H9 (cell line): ENCODE measurements around the gene CORIN. TPM values are rescaled to one million over a fixed set of nuclear protein-coding genes. Genes with fewer than 3 reads are reported as not detected.

Experiments used
- DNase-seq: peaks from one replicate; pipeline ENCODE4 v3.0.0-alpha.2; 2017
- H2AFZ ChIP-seq: one replicate; pipeline ENCODE4 v1.6.1; 2013; ENCODE audit warnings: mild to moderate bottlenecking, low read length, control low read depth, moderate library complexity
- H2AK5ac ChIP-seq: 2 replicates; pipeline ENCODE4 v1.6.1; 2013; ENCODE audit warnings: low read length, control low read depth, mixed read lengths; ENCODE audit not compliant: insufficient read length
- H2BK120ac ChIP-seq: one replicate; pipeline ENCODE4 v1.6.1; 2013; ENCODE audit warnings: low read depth, mild to moderate bottlenecking, low read length, control low read depth, inconsistent platforms; ENCODE audit not compliant: poor library complexity, severe bottlenecking
- H2BK12ac ChIP-seq: 2 replicates; pipeline ENCODE4 v1.6.1; 2013; ENCODE audit warnings: low read length, control low read depth, mixed read lengths, low read depth; ENCODE audit not compliant: insufficient read length
- H2BK15ac ChIP-seq: 2 replicates; pipeline ENCODE4 v1.6.1; 2013; ENCODE audit warnings: low read depth, low read length, control low read depth
- H2BK20ac ChIP-seq: one replicate; pipeline ENCODE4 v1.6.1; 2013; ENCODE audit warnings: low read depth, mild to moderate bottlenecking, low read length, control low read depth, inconsistent platforms; ENCODE audit not compliant: poor library complexity, severe bottlenecking
- H2BK5ac ChIP-seq: 2 replicates; pipeline ENCODE4 v1.6.1; 2013; ENCODE audit warnings: low read length, control low read depth, mixed read lengths; ENCODE audit not compliant: insufficient read length
- H3K14ac ChIP-seq: 2 replicates; pipeline ENCODE4 v1.6.1; 2013; ENCODE audit warnings: low read length, control low read depth; ENCODE audit not compliant: insufficient read depth
- H3K18ac ChIP-seq: 2 replicates; pipeline ENCODE4 v1.6.1; 2013; ENCODE audit warnings: low read depth, mild to moderate bottlenecking, mixed read lengths, low read length, control low read depth; ENCODE audit not compliant: insufficient read length
- H3K23ac ChIP-seq: 2 replicates; pipeline ENCODE4 v1.6.1; 2013; ENCODE audit warnings: low read length, control low read depth, mixed read lengths, low read depth; ENCODE audit not compliant: insufficient read length
- H3K23me2 ChIP-seq: 2 replicates; pipeline ENCODE4 v1.6.1; 2013; ENCODE audit warnings: low read depth, mild to moderate bottlenecking, mixed read lengths, low read length, control low read depth; ENCODE audit not compliant: insufficient read length, poor library complexity, severe bottlenecking
- H3K27ac ChIP-seq: 2 replicates; pipeline ENCODE4 v1.5.1; 2013; ENCODE audit warnings: low read length, control low read depth, mixed read lengths, low read depth; ENCODE audit not compliant: insufficient read length
- H3K27me3 ChIP-seq: 2 replicates; pipeline ENCODE4 v1.6.1; 2013; ENCODE audit warnings: low read length, control low read depth, inconsistent platforms; ENCODE audit not compliant: insufficient read depth
- H3K4ac ChIP-seq: 2 replicates; pipeline ENCODE4 v1.6.1; 2013; ENCODE audit warnings: low read depth, mild to moderate bottlenecking, control low read depth, inconsistent platforms, low read length, moderate library complexity
- H3K4me1 ChIP-seq: 2 replicates; pipeline ENCODE4 v1.6.1; 2013; ENCODE audit warnings: low read length, control low read depth, inconsistent platforms; ENCODE audit not compliant: insufficient read depth
- H3K4me2 ChIP-seq: 2 replicates; pipeline ENCODE4 v1.6.1; 2013; ENCODE audit warnings: low read length, control low read depth, mixed read lengths; ENCODE audit not compliant: insufficient read length, insufficient read depth
- H3K56ac ChIP-seq: 2 replicates; pipeline ENCODE4 v1.6.1; 2013; ENCODE audit warnings: low read depth, mild to moderate bottlenecking, mixed read lengths, low read length, control low read depth; ENCODE audit not compliant: insufficient read length
- H3K79me1 ChIP-seq: 2 replicates; pipeline ENCODE4 v1.6.1; 2013; ENCODE audit warnings: low read depth, mild to moderate bottlenecking, moderate library complexity, low read length, control low read depth, inconsistent platforms; ENCODE audit not compliant: insufficient read depth, poor library complexity, severe bottlenecking
- H3K79me2 ChIP-seq: 2 replicates; pipeline ENCODE4 v1.6.1; 2013; ENCODE audit warnings: low read length, control low read depth, inconsistent platforms; ENCODE audit not compliant: insufficient read depth
- H3K9ac ChIP-seq: 2 replicates; pipeline ENCODE4 v1.6.1; 2013; ENCODE audit warnings: low read length, control low read depth, mixed read lengths; ENCODE audit not compliant: insufficient read length; ENCODE audit errors: extremely low read depth
- H3K9me3 ChIP-seq: one replicate; pipeline ENCODE4 v1.6.1; 2013; ENCODE audit warnings: low read depth, low read length, inconsistent platforms; ENCODE audit not compliant: control insufficient read depth
- H3T11ph ChIP-seq: one replicate; pipeline ENCODE4 v1.6.1; 2013; ENCODE audit warnings: mild to moderate bottlenecking, low read length, control low read depth, inconsistent platforms
- H4K20me1 ChIP-seq: one replicate; pipeline ENCODE4 v1.6.1; 2013; ENCODE audit not compliant: control insufficient read depth, insufficient read length, insufficient read depth
- H4K5ac ChIP-seq: 2 replicates; pipeline ENCODE4 v1.6.1; 2013; ENCODE audit warnings: low read depth, mild to moderate bottlenecking, mixed read lengths, low read length, control low read depth; ENCODE audit not compliant: insufficient read length
- H4K8ac ChIP-seq: replicated peaks from 2 replicates; pipeline ENCODE4 v1.6.1; 2013; ENCODE audit warnings: low read length, control low read depth, mixed read lengths, low read depth; ENCODE audit not compliant: insufficient read length
- H4K91ac ChIP-seq: 2 replicates; pipeline ENCODE4 v1.6.1; 2013; ENCODE audit warnings: low read depth, mild to moderate bottlenecking, moderate library complexity, mixed read lengths, low read length, control low read depth; ENCODE audit not compliant: insufficient read length
- H3K27ac Mint-ChIP-seq, 3 experiments: 2 replicates in 2 of 3; 3 replicates in 1 of 3; pipeline ENCODE4 v1.8.0; 2020 to 2021; ENCODE audit warnings: mixed read lengths in 3 of 3, mild to moderate bottlenecking in 1 of 3, moderate library complexity in 1 of 3
- H3K27me3 Mint-ChIP-seq: 2 replicates; pipeline ENCODE4 v1.8.0; 2021; ENCODE audit warnings: low read depth, mild to moderate bottlenecking, moderate library complexity, mixed read lengths
- H3K36me3 Mint-ChIP-seq, 3 experiments: 2 replicates in 2 of 3; 3 replicates in 1 of 3; pipeline ENCODE4 v1.8.0; 2020 to 2021; ENCODE audit warnings: low read depth in 3 of 3, mixed read lengths in 3 of 3; ENCODE audit not compliant: insufficient read depth in 1 of 3
- H3K4me1 Mint-ChIP-seq, 2 experiments: 2 replicates each; pipeline ENCODE4 v1.8.0; 2020; ENCODE audit warnings: mixed read lengths in 2 of 2
- H3K4me3 Mint-ChIP-seq, 2 experiments: 2 replicates in 1 of 2; 3 replicates in 1 of 2; pipeline ENCODE4 v1.8.0; 2020 to 2021; ENCODE audit warnings: mild to moderate bottlenecking in 2 of 2, mixed read lengths in 2 of 2, moderate library complexity in 1 of 2
- H3K9me3 Mint-ChIP-seq, 2 experiments: 2 replicates in 1 of 2; 3 replicates in 1 of 2; pipeline ENCODE4 v1.8.0; 2020; ENCODE audit warnings: mild to moderate bottlenecking in 2 of 2, mixed read lengths in 2 of 2, moderate library complexity in 1 of 2
- CTCF ChIP-seq: fragments of 200-600 bp; sonication (generic); conservative IDR thresholded peaks from 3 replicates; pipeline ENCODE4 v1.8.0; 2021; ENCODE audit warnings: antibody characterized with exemption, mild to moderate bottlenecking
- WGBS: extraction: QIAGEN DNeasy Blood & Tissue Kit; methylation state at CpG from one replicate; pipeline ENCODE4 v1.1.7; 2013; ENCODE audit warnings: missing lambda C conversion rate, low lambda C conversion rate, mixed read lengths; ENCODE audit not compliant: insufficient read length; ENCODE audit errors: extremely low coverage; 5-methylcytosine and 5-hydroxymethylcytosine counted together
- total RNA-seq: library from RNA; stranded (reverse); gene quantifications from 2 replicates; pipeline ENCODE4 v1.2.1, GENCODE V29; 2021

CORIN gene
- total RNA-seq, 1 experiment from 2014 or later = 0.39 TPM

DNA sequence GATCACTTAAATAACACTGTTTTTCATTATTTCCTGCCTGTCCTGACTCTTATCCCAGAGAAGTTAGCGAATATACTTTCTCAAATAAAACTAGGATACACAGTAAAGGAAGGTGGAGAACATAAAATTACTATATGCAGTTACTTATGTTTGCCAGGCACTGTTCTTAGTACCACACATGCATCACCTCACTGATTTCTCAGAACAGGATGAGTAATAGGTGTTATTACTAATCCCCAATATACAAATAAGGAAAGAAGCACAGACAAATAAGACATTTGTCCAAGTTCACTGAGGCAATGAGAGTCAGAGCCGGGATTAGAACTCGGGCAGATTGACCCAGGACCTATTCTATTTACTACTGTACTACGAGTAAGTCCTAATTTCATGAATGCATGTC is 91.7 kb downstream of the CORIN start:
- no peak overlapping the region for H2BK120ac ChIP-seq
- no peak overlapping the region for H3K4me2 ChIP-seq
- H3K79me2 ChIP-seq = no peaks in the 10 kb centered on the region
- H3K56ac ChIP-seq = no peak overlapping the region
- no peak overlapping the region for H4K5ac ChIP-seq
- H3K9me3 ChIP-seq = no peaks in the 10 kb centered on the region
- H2BK5ac ChIP-seq = no peak overlapping the region
- Mint-ChIP-seq H3K27me3 (no peaks in the 10 kb centered on the region), H3K9me3 (no peaks in the 10 kb centered on the region; a peak in 1 of 5 replicates), H3K27ac (no peak overlapping the region), H3K4me1 (peaks cover 6 to 9% of the 10 kb centered on the region in 2 experiments), H3K36me3 (no peaks in the 10 kb centered on the region), H3K4me3 (no peak overlapping the region)
- H3K23me2 ChIP-seq = no peaks in the 10 kb centered on the region
- H3K4me1 ChIP-seq = peaks cover 4% of the 10 kb centered on the region; the same call in 1 of the 2 replicates
- no peak overlapping the region for H3K9ac ChIP-seq
- DNase-seq = no peak
- H3K14ac ChIP-seq = no peak overlapping the region
- no peak overlapping the region for H3K4ac ChIP-seq
- no peak overlapping the region for H2BK20ac ChIP-seq
- H3K79me1 ChIP-seq = no peaks in the 10 kb centered on the region
- no peak overlapping the region for H2AFZ ChIP-seq
- WGBS = no CpG with 5 or more reads among the region's 4 CpGs
- no peak overlapping the region for H4K8ac ChIP-seq
- H3K18ac ChIP-seq = no peak overlapping the region
- no peak overlapping the region for H3K23ac ChIP-seq
- H2BK15ac ChIP-seq = no peak overlapping the region
- H3T11ph ChIP-seq = no peak overlapping the region
- H4K91ac ChIP-seq = no peak overlapping the region
- H3K27ac ChIP-seq = no peak overlapping the region
- no peak overlapping the region for H2BK12ac ChIP-seq
- no peaks in the 10 kb centered on the region for H3K27me3 ChIP-seq
- no peak overlapping the region for H2AK5ac ChIP-seq
- no peaks in the 10 kb centered on the region for H4K20me1 ChIP-seq
- TF ChIP-seq CTCF = no peak
